ENCODE data around the gene MLX. TPM values are rescaled to one million over a fixed set of nuclear protein-coding genes. Genes with fewer than 3 reads are reported as not detected.

MLX gene
- total RNA-seq, 2 experiments from 2014 or later = 65.8 to 65.9 TPM

DNA sequence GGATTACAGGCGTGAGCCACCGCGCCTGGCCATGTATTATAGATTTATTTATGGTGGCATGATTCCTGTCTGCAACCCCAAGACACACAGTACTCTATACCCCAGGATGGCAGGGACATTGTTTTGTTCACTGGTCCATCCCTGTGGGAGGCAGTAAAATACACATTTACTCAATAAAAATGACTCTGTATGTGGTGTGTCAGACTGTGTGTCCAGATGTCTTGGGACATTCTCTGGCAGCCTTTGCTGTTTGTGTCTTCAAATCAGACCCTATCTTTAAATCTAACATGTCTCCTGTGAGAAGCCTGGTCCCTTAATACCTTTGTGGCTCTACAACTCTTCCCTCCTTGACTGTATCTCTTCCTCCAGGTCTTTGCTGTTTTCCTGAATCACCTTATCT lies 6.7 kb upstream of the MLX start:
- Mint-ChIP-seq H3K36me3 (ENCODE audit: low read depth) (peaks cover 24% of the 10 kb centered on the region), H3K9me3 (ENCODE audit: insufficient read depth) (no peaks in the 10 kb centered on the region), H3K27ac (no peak overlapping the region), H3K4me3 (no peak overlapping the region), H3K27me3 (ENCODE audit: low read depth) (no peaks in the 10 kb centered on the region), H3K4me1 (ENCODE audit: low read depth) (peaks cover 47% of the 10 kb centered on the region)
- DNase-seq = no peak
- ChIA-PET POLR2A (interaction anchor here (1.0 kb wide), 1 partner anchor 16 kb away, joined by 4 read pairs; no protein-coding TSS in a partner anchor), CTCF (interaction anchor here (1.2 kb wide), 1 partner anchor 12 kb away, joined by 6 read pairs; no protein-coding TSS in a partner anchor)
- no peak for ATAC-seq

DNA sequence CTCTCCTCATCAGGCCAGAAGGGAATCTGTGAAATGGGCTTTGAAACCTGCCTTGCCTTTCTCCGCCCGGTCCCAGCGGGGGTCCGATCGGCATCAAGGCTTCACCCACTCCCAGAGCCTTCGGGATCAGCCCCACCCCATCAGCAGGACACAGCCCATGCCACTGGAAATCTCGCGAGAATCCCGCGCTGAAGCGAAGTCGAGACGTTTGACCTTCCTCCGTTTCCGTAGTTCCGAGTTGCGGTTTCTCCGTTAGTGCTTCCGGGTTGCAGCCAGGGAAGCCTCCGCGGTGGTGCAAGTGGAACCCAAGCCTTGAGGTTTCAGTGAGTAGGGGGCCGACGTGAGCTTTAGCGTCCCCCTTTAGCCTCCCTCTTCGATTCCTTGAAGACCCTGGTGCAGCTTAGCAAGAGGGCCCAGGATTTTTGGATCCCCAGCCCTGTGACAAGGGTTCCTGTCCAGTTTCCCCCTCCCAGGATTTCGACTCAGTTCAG lies 5.0 kb upstream of the MLX start, which contains the start of gene COASY:
Gene COASY (plus strand): TSS at position 252 of the 491 bp plus-strand sequence. CDS start 475 bp downstream, outside the sequence.
- CTCF ChIA-PET = no interaction called here
- Mint-ChIP-seq H3K9me3 (ENCODE audit: insufficient read depth) (no peaks in the 10 kb centered on the region), H3K4me3 (peak within 1 kb of the TSS; percentile 94), H3K4me1 (ENCODE audit: low read depth) (peaks cover 46% of the 10 kb centered on the region), H3K27ac (peak within 1 kb of the TSS; percentile 92), H3K27me3 (ENCODE audit: low read depth) (no peaks in the 10 kb centered on the region), H3K36me3 (ENCODE audit: low read depth) (peaks cover 38% of the 10 kb centered on the region)
- ATAC-seq (peak; percentile 74), DNase-seq (peak; percentile 96)
- POLR2A ChIA-PET = interaction anchor here (0.9 kb wide), 1 partner anchor 15 kb away, joined by 3 read pairs; no protein-coding TSS in a partner anchor

DNA sequence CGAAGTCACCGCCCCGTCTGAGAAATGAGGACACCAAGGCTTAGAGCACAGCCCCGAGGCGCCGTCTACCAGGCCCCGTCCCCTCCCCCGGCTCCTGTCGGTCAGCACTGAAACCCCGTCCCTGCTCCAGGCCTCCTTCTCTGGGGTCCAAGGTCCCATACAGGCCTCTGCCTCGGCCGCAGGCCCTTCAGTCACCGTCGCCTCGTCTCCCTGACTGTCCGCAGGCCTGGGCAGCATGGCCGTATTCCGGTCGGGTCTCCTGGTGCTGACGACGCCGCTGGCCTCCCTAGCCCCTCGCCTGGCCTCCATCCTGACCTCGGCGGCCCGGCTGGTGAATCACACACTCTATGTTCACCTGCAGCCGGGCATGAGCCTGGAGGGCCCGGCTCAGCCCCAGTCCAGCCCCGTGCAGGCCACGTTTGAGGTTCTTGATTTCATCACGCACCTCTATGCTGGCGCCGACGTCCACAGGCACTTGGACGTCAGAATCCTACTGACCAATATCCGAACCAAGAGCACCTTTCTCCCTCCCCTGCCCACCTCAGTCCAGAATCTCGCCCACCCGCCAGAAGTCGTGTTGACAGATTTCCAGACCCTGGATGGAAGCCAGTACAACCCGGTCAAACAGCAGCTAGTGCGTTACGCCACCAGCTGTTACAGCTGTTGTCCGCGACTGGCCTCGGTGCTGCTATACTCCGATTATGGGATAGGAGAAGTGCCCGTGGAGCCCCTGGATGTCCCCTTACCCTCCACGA lies 4.3 kb upstream of the MLX start:
- Mint-ChIP-seq H3K27ac (peak overlapping the region; percentile 92), H3K36me3 (ENCODE audit: low read depth) (peaks cover 41% of the 10 kb centered on the region), H3K9me3 (ENCODE audit: insufficient read depth) (no peaks in the 10 kb centered on the region), H3K4me1 (ENCODE audit: low read depth) (peaks cover 47% of the 10 kb centered on the region), H3K4me3 (peak overlapping the region; percentile 94), H3K27me3 (ENCODE audit: low read depth) (no peaks in the 10 kb centered on the region)
- POLR2A ChIA-PET = interaction anchor here (0.6 to 1.1 kb wide), 3 partner anchors 8 to 271 kb away, joined by 3 to 4 read pairs (median 3); no protein-coding TSS in a partner anchor
- ATAC-seq = peak; percentile 14
- CTCF ChIA-PET = no interaction called here
- DNase-seq = no peak

DNA sequence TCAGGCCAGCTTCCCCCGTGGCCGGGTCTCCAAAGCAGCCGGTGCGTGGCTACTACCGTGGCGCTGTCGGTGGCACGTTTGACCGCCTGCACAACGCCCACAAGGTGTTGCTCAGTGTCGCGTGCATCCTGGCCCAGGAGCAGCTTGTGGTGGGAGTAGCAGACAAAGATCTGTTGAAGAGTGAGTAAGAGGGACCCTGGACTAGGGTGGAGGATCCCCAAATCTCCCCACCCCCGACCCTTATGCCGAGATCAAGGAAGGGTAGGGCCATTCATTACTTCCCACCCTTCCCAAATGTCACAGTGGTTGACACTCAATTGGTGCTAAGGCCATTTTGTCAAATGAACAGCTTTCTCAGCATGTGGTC lies 3.8 kb upstream of the MLX start:
- CTCF ChIA-PET = no interaction called here

DNA sequence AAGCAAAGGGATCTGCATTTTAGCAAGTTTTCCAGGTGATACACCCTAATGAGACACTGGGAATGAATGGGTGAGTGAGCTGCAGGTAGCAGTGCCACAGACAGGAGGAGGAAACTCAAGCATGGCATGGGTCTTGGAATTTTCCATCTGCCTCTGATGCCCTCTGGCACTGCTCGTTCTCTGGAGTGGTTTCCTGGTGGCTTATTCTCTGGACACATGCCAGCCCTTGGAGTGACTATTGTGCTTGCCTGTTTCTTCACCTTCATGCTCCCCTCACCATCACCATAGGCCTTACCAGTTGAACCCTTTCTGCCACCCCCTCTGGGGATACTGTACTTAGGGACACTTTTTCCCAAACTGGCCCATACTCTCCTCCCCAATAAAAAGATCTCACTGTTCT lies 3.4 kb upstream of the MLX start:
- Mint-ChIP-seq H3K4me1 (ENCODE audit: low read depth) (peaks cover 55% of the 10 kb centered on the region), H3K27ac (peak overlapping the region; percentile 66), H3K27me3 (ENCODE audit: low read depth) (no peaks in the 10 kb centered on the region), H3K4me3 (peak overlapping the region; percentile 94), H3K9me3 (ENCODE audit: insufficient read depth) (no peaks in the 10 kb centered on the region), H3K36me3 (ENCODE audit: low read depth) (peaks cover 46% of the 10 kb centered on the region)
- no peak for ATAC-seq
- ChIA-PET POLR2A (interaction anchor here (1.1 kb wide), 1 partner anchor 9 kb away, joined by 4 read pairs; no protein-coding TSS in a partner anchor), CTCF (interaction anchor here (1.3 to 6.0 kb wide), 2 partner anchors 14 to 200 kb away, joined by 5 to 57 read pairs; partner anchors contain the start of gene PSMC3IP)
- no peak for DNase-seq

More for the DNA sequence above, 3.8 kb upstream of the MLX start:
- Mint-ChIP-seq H3K27me3 (ENCODE audit: low read depth) (no peaks in the 10 kb centered on the region), H3K4me1 (ENCODE audit: low read depth) (peaks cover 52% of the 10 kb centered on the region), H3K4me3 (peak overlapping the region; percentile 94), H3K27ac (peak overlapping the region; percentile 92), H3K36me3 (ENCODE audit: low read depth) (peaks cover 45% of the 10 kb centered on the region), H3K9me3 (ENCODE audit: insufficient read depth) (no peaks in the 10 kb centered on the region)
- no peak for ATAC-seq
- POLR2A ChIA-PET = interaction anchor here (1.1 kb wide), 1 partner anchor 8 kb away, joined by 4 read pairs; no protein-coding TSS in a partner anchor
- no peak for DNase-seq

DNA sequence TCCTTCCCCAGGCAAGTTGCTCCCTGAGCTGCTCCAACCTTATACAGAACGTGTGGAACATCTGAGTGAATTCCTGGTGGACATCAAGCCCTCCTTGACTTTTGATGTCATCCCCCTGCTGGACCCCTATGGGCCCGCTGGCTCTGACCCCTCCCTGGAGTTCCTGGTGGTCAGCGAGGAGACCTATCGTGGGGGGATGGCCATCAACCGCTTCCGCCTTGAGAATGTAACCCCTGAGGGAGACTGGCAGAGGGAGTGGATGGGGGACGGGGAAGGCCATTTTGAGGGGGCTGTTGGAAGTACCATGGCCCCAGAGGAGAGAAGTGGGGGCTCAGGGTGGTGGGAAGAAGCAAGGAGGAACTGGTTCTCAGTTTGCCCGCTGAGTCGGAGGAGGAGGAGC lies 3.0 kb upstream of the MLX start:
- peaks cover 59% of the 10 kb centered on the region for H3K4me1 Mint-ChIP-seq (ENCODE audit: low read depth)
- no peak for DNase-seq
- peak overlapping the region; percentile 94 for H3K4me3 Mint-ChIP-seq

DNA sequence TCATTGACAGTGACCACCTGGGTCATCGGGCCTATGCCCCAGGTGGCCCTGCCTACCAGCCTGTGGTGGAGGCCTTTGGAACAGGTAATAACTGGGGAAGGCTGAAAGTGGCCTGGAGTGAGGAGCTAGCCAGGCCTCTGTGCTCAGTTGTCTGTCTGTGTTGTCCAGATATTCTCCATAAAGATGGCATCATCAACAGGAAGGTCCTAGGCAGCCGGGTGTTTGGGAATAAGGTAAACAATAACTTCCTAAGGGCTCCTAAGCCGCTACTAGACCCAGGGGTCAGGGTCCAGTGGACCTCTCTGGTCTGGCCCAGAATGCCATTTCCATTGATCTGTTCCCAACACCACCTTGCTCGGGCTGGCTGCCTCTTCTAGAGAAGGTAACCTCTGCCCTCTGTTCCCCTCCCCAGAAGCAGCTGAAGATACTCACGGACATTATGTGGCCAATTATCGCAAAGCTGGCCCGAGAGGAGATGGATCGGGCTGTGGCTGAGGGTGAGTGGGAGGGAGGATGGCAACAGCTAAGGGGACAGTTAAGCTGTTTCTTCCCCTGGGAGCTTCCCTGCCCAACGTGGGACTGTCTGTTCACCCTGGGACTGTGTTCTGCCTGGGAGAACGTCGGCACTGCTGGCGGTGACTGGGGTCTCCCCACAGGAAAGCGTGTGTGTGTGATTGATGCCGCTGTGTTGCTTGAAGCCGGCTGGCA lies 1.9 kb upstream of the MLX start:
- ChIA-PET CTCF (interaction anchor here (6.0 kb wide), 1 partner anchor 12 kb away, joined by 57 read pairs; the partner anchor contains the start of gene PSMC3IP), POLR2A (interaction anchor here (0.8 to 1.5 kb wide), 4 partner anchors 12 to 259 kb away, joined by 3 to 7 read pairs (median 3); partner anchors contain the start of genes BECN1, PSMC3IP and TUBG1)
- Mint-ChIP-seq H3K27me3 (ENCODE audit: low read depth) (no peaks in the 10 kb centered on the region), H3K9me3 (ENCODE audit: insufficient read depth) (no peaks in the 10 kb centered on the region), H3K27ac (peak overlapping the region; percentile 20), H3K36me3 (ENCODE audit: low read depth) (peaks cover 60% of the 10 kb centered on the region), H3K4me3 (peak overlapping the region; percentile 40), H3K4me1 (ENCODE audit: low read depth) (peaks cover 65% of the 10 kb centered on the region)
- ATAC-seq (no peak), DNase-seq (no peak)

More for the DNA sequence above, 3.0 kb upstream of the MLX start:
- H3K36me3 Mint-ChIP-seq (ENCODE audit: low read depth) = peaks cover 50% of the 10 kb centered on the region
- ATAC-seq = no peak
- H3K27me3 Mint-ChIP-seq (ENCODE audit: low read depth) = no peaks in the 10 kb centered on the region
- ChIA-PET CTCF (interaction anchor here (1.3 to 6.0 kb wide), 2 partner anchors 13 to 199 kb away, joined by 5 to 57 read pairs; partner anchors contain the start of gene PSMC3IP), POLR2A (interaction anchor here (0.8 to 1.5 kb wide), 4 partner anchors 13 to 261 kb away, joined by 3 to 7 read pairs (median 3); partner anchors contain the start of genes BECN1, PSMC3IP and TUBG1)
- no peaks in the 10 kb centered on the region for H3K9me3 Mint-ChIP-seq (ENCODE audit: insufficient read depth)
- H3K27ac Mint-ChIP-seq = peak overlapping the region; percentile 66

DNA sequence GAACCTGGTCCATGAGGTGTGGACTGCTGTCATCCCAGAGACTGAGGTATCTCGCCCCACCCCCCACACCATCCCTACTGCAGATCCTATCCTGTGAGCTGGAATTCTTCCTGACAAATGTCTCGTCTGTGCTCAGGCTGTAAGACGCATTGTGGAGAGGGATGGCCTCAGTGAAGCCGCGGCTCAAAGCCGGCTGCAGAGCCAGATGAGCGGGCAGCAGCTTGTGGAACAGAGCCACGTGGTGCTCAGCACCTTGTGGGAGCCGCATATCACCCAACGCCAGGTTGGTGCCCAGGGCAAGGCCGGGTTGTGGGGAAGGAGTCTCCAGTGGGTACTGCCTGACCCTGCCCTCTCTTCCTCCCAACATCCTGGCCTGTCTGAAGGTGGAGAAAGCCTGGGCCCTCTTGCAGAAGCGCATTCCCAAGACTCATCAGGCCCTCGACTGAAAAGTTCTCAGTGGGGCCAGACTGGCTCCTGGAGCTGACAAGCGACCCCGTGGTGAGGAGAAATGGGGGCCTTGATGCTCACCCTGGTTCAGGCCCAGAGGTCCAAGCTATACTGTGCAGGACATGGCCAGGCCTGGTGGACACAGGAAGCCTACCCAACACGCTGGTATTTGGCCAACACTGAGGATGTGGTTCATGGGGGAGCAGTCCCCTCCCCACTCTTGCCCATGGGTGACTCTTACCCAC lies 1.2 kb upstream of the MLX start:
- Mint-ChIP-seq H3K4me3 (no peak overlapping the region), H3K9me3 (ENCODE audit: insufficient read depth) (no peaks in the 10 kb centered on the region), H3K27me3 (ENCODE audit: low read depth) (no peaks in the 10 kb centered on the region), H3K4me1 (ENCODE audit: low read depth) (peaks cover 64% of the 10 kb centered on the region), H3K36me3 (ENCODE audit: low read depth) (peaks cover 65% of the 10 kb centered on the region), H3K27ac (peak overlapping the region; percentile 98)
- POLR2A ChIA-PET = interaction anchor here (0.6 to 2.4 kb wide), 4 partner anchors 9 to 43 kb away, joined by 3 to 8 read pairs (median 3); partner anchors contain the start of gene RETREG3
- CTCF ChIA-PET = interaction anchor here (6.0 kb wide), 1 partner anchor 12 kb away, joined by 57 read pairs; the partner anchor contains the start of gene PSMC3IP
- DNase-seq (no peak), ATAC-seq (no peak)

DNA sequence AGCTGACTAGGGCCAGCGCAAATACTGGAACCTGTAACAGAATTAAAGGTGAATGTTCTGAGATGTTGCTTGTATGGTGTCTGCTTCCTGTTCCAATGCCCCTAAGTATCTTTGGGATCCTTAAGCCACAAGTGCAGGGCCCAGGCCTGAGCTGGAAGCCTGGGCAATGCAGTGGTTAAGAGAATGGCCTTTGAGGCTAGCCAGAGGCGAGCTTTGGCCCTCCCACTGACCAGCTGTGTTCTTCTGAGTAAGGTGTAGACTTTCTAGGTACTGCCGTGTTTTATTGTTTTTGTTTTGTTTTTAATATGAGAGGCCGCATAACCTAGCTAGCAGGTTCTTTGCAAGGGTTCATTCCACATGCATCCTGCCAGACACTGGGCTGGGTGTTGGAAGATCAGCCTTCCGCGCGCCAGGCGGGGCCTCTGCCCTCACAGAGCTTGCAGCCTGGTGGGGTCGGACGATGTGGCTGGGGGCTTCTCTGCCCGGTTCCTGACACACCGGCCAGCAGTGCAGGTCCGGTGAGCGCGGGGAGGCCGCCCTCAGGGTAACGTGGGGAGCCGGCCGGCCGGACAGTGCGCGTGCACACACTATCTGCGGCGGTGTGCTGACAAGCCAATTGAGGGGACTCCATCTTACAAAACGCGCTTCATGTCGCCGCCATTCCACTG lies 551 bp upstream of the MLX start:
- H3K36me3 Mint-ChIP-seq (ENCODE audit: low read depth) = peaks cover 72% of the 10 kb centered on the region
- ChIA-PET POLR2A (interaction anchor here (0.6 to 4.1 kb wide), 8 partner anchors 9 to 207 kb away, joined by 3 to 47 read pairs (median 3); partner anchors contain the start of genes PSMC3IP and RETREG3), CTCF (interaction anchor here (1.9 to 6.0 kb wide), 2 partner anchors 11 to 117 kb away, joined by 5 to 57 read pairs; partner anchors contain the start of gene PSMC3IP)
- peaks cover 66% of the 10 kb centered on the region for H3K4me1 Mint-ChIP-seq (ENCODE audit: low read depth)
- peak overlapping the region; percentile 85 for H3K4me3 Mint-ChIP-seq
- peak overlapping the region; percentile 98 for H3K27ac Mint-ChIP-seq
- no peaks in the 10 kb centered on the region for H3K27me3 Mint-ChIP-seq (ENCODE audit: low read depth)
- no peaks in the 10 kb centered on the region for H3K9me3 Mint-ChIP-seq (ENCODE audit: insufficient read depth)
- DNase-seq (no peak), ATAC-seq (no peak)

DNA sequence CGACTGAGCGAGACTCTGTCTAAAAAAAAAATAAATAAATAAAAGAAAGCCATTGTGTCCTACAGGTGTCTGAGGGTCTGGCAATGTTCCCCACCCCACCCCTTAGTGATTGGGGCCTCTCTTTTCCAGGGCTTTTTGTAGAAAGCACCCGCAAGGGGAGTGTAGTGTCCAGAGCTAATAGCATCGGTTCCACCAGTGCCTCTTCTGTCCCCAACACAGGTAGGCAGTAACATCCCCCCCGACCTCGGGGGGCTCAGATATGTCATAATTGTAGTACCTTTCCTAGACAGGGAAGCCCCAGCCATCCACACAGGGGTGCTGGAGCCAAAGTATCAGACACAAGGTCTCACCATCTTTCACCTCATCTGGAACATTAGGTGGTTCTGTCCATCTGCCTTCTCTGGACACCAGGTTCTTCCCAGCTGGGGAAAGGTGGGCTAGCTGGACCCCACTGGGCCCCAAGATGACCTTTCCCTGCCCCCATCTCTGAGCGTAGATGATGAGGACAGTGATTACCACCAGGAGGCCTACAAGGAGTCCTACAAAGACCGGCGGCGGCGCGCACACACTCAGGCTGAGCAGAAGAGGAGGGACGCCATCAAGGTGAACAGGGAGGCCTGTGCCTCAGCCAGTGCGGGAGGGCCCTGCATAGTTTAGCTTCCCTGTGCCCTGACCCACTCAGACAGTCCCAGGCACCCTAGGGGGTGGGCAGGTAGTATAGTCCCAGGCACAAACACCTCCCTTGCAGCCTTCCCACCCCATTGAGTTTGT lies 1.6 kb downstream of the MLX start:
- ChIA-PET POLR2A (interaction anchor here (0.8 to 4.1 kb wide), 3 partner anchors 9 to 38 kb away, joined by 4 to 47 read pairs (median 5); partner anchors contain the start of gene PSMC3IP), CTCF (interaction anchor here (1.2 to 6.0 kb wide), 4 partner anchors 9 to 115 kb away, joined by 3 to 57 read pairs (median 5); partner anchors contain the start of genes PSMC3IP, RETREG3 and TUBG1)
- peaks cover 63% of the 10 kb centered on the region for H3K4me1 Mint-ChIP-seq (ENCODE audit: low read depth)
- peaks cover 83% of the 10 kb centered on the region for H3K36me3 Mint-ChIP-seq (ENCODE audit: low read depth)
- no peaks in the 10 kb centered on the region for H3K9me3 Mint-ChIP-seq (ENCODE audit: insufficient read depth)
- peak overlapping the region; percentile 85 for H3K4me3 Mint-ChIP-seq
- peak overlapping the region; percentile 68 for H3K27ac Mint-ChIP-seq
- DNase-seq (no peak), ATAC-seq (no peak)
- H3K27me3 Mint-ChIP-seq (ENCODE audit: low read depth) = no peaks in the 10 kb centered on the region

Measured in activated CD8-positive, alpha-beta T cell treated with anti-CD3 and anti-CD28 coated beads, Interleukin-2, amount 10 ng/mL, durations not matched to agents 7 days and 5 days (primary cell).